DND-41 (cell line): ENCODE data around the gene MRS2.

Experiments used
- ATAC-seq: fragments of 200-7000 bp; cut with Tn5 transposase; 3 replicates; pipeline ENCODE4 v1.9.1; 2021; ENCODE audit warnings: low read depth; ENCODE audit not compliant: insufficient read depth
- DNase-seq: peaks from one replicate; pipeline ENCODE4 v3.0.0-alpha.2; 2020
- H2AFZ ChIP-seq: 2 replicates; pipeline ENCODE4 v1.6.0; 2012; ENCODE audit warnings: low read depth, low read length
- H3K27ac ChIP-seq: 2 replicates; pipeline ENCODE4 v1.5.1; 2012; ENCODE audit warnings: low read length, inconsistent platforms
- H3K27me3 ChIP-seq: fragments of 200-600 bp; sonication (generic); 2 replicates; pipeline ENCODE4 v1.6.0; 2012; ENCODE audit warnings: low read length, mild to moderate bottlenecking, inconsistent platforms; ENCODE audit not compliant: insufficient read depth, poor library complexity
- H3K36me3 ChIP-seq: 2 replicates; pipeline ENCODE4 v1.5.1; 2012; ENCODE audit warnings: low read length, inconsistent platforms; ENCODE audit not compliant: insufficient read depth
- H3K4me1 ChIP-seq: 2 replicates; pipeline ENCODE4 v1.5.1; 2012; ENCODE audit warnings: mild to moderate bottlenecking, low read length; ENCODE audit not compliant: insufficient read depth
- H3K4me2 ChIP-seq: 2 replicates; pipeline ENCODE4 v1.6.0; 2012; ENCODE audit warnings: mild to moderate bottlenecking, moderate library complexity, low read length, inconsistent platforms; ENCODE audit not compliant: insufficient read depth
- H3K4me3 ChIP-seq, 2 experiments: fragments of 200-600 bp in 1 of 2; shearing (Covaris generic) in 1 of 2; 2 replicates each; pipeline ENCODE4 v1.5.1; 2012 to 2016; ENCODE audit warnings: inconsistent platforms in 2 of 2, low read length in 2 of 2, mild to moderate bottlenecking in 2 of 2, low read depth in 1 of 2, moderate library complexity in 1 of 2
- H3K79me2 ChIP-seq: 2 replicates; pipeline ENCODE4 v1.6.0; 2012; ENCODE audit warnings: low read length, inconsistent platforms; ENCODE audit not compliant: insufficient read depth
- H3K9ac ChIP-seq: 2 replicates; pipeline ENCODE4 v1.6.0; 2012; ENCODE audit warnings: low read depth, mild to moderate bottlenecking, inconsistent platforms, low read length, moderate library complexity
- H3K9me3 ChIP-seq: 2 replicates; pipeline ENCODE4 v1.5.1; 2012; ENCODE audit warnings: low read length, moderate library complexity, mild to moderate bottlenecking, inconsistent platforms; ENCODE audit not compliant: insufficient read depth, severe bottlenecking
- H4K20me1 ChIP-seq: 2 replicates; pipeline ENCODE4 v1.6.0; 2012; ENCODE audit warnings: low read length; ENCODE audit not compliant: insufficient read depth
- CTCF ChIP-seq: IDR thresholded peaks from 2 replicates; pipeline ENCODE4 v1.5.1; 2012; ENCODE audit warnings: borderline replicate concordance, low read length, moderate library complexity, mild to moderate bottlenecking; ENCODE audit not compliant: poor library complexity, severe bottlenecking; ENCODE audit errors: extremely low read depth
- EZH2 ChIP-seq: IDR thresholded peaks from 3 replicates; pipeline ENCODE4 v1.6.1; 2012; ENCODE audit warnings: borderline replicate concordance, low read depth, mild to moderate bottlenecking, moderate library complexity, low read length, inconsistent platforms; ENCODE audit not compliant: severe bottlenecking

Gene MRS2

DNA sequence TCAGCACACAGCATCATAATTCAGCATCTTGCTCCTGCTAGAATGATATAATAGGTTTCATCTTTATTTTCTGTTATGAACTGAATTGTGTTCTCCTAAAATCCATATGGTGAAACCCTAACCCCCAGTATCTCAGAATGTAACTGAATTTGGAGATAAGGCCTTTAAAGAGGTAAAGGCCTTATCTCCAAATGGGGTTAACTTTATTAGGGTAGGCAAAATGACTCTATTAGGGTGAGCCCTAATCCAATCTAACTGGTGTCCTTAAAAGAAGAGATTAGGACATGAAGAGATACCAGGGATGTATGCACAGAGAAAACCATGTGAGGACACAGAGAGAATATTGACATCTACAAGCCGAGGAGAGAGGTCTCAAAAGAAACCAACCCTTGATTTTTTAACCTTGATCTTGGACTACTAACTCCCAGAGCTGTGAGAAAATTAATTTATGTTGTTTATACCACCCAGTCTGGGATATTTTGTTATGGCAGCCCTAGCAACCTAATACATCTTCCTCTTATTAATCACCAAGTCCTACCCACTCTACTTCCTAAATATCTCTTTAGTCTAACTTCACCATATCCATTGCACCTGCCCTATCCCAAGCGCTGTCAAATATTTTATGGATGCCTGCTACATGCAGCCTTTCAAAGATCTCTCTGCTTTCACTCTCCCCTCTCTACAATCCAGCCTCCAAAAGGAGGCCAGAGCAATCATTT lies 8.5 kb upstream of the MRS2 start:
- no peak for ATAC-seq
- Histone ChIP-seq H3K4me2 (no peak overlapping the region), H3K27me3 (peaks cover 4% of the 10 kb centered on the region), H3K79me2 (no peaks in the 10 kb centered on the region), H2AFZ (no peak overlapping the region), H3K36me3 (no peaks in the 10 kb centered on the region), H3K4me3 (no peak overlapping the region), H3K27ac (no peak overlapping the region), H4K20me1 (no peaks in the 10 kb centered on the region), H3K4me1 (no peaks in the 10 kb centered on the region), H3K9me3 (peaks cover 8% of the 10 kb centered on the region), H3K9ac (no peak overlapping the region)
- TF ChIP-seq EZH2 (no peak), CTCF (no peak)
- DNase-seq, result no peak

GRCh38 chr6:24394780-24395437 lies 7.8 kb upstream of the MRS2 start:
- DNase-seq, result no peak
- no peak for ATAC-seq
- Histone ChIP-seq H2AFZ (no peak overlapping the region), H3K36me3 (no peaks in the 10 kb centered on the region), H3K79me2 (no peaks in the 10 kb centered on the region), H3K4me1 (no peaks in the 10 kb centered on the region), H3K9ac (no peak overlapping the region), H4K20me1 (no peaks in the 10 kb centered on the region), H3K4me2 (no peak overlapping the region), H3K27ac (no peak overlapping the region), H3K9me3 (peaks cover 8% of the 10 kb centered on the region), H3K4me3 (no peak overlapping the region), H3K27me3 (peaks cover 4% of the 10 kb centered on the region)
- TF ChIP-seq EZH2, result no peak
- TF ChIP-seq CTCF, result no peak

DNA sequence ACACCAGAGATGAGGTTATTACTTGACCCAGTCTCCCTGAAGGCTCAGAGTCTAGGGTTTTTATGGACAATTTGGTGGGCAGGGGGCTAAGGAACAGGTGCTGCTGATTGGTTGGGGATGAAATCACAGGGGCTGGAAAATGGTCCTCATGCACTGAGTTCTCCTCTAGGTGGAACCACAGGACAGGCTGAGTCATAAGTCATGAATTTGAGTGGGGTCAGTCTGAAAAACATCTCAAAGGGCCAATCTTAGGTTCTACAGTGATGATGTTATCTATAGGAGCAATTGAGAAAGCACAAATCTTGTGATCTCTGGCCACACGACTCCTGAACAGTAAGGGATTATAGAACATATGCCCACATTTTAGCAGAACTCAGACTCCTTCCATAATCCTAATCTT lies 5.9 kb upstream of the MRS2 start:
- Histone ChIP-seq H3K4me3 (no peak overlapping the region), H2AFZ (no peak overlapping the region), H3K4me1 (peaks cover 2% of the 10 kb centered on the region; the same call in 1 of the 2 replicates), H3K36me3 (no peaks in the 10 kb centered on the region), H3K4me2 (no peak overlapping the region), H3K79me2 (no peaks in the 10 kb centered on the region), H3K27ac (no peak overlapping the region), H3K9ac (no peak overlapping the region), H3K27me3 (peaks cover 4% of the 10 kb centered on the region), H4K20me1 (no peaks in the 10 kb centered on the region), H3K9me3 (peaks cover 8% of the 10 kb centered on the region)
- DNase-seq (no peak), ATAC-seq (no peak)
- TF ChIP-seq CTCF (no peak), EZH2 (no peak)
